GM23338 (cell line): Measurements from ENCODE around the gene ICA1L. TPM values are rescaled to one million over a fixed set of nuclear protein-coding genes. Genes with fewer than 3 reads are reported as not detected.

Experiments used
- ATAC-seq: fragments of 200-7000 bp; cut with Tn5 transposase; 3 replicates; pipeline ENCODE4 v1.9.1; 2020
- DNase-seq: peaks from one replicate; pipeline ENCODE4 v3.0.0-alpha.2; 2015; ENCODE audit warnings: low spot score
- H2AFZ ChIP-seq: fragments of 200-600 bp; sonication (generic); 2 replicates; pipeline ENCODE4 v1.8.0; 2016; ENCODE audit warnings: antibody characterized with exemption, mild to moderate bottlenecking, moderate library complexity
- H3F3A ChIP-seq: fragments of 200-600 bp; sonication (generic); replicated peaks from 2 replicates; pipeline ENCODE4 v1.8.0; 2017; ENCODE audit warnings: antibody characterized with exemption, mixed run types, low read depth
- H3K27ac ChIP-seq: fragments of 200-600 bp; sonication (generic); 2 replicates; pipeline ENCODE4 v1.6.1; 2016; ENCODE audit warnings: low read depth
- H3K27me3 ChIP-seq: fragments of 200-600 bp; sonication (generic); 2 replicates; pipeline ENCODE4 v1.8.0; 2016; ENCODE audit warnings: mild to moderate bottlenecking, mixed run types, moderate library complexity; ENCODE audit not compliant: insufficient read depth
- H3K36me3 ChIP-seq: fragments of 200-600 bp; sonication (generic); 2 replicates; pipeline ENCODE4 v1.8.0; 2016; ENCODE audit warnings: mild to moderate bottlenecking; ENCODE audit not compliant: insufficient read depth
- H3K4me1 ChIP-seq: fragments of 200-600 bp; sonication (generic); 2 replicates; pipeline ENCODE4 v1.8.0; 2016; ENCODE audit warnings: mild to moderate bottlenecking, moderate library complexity; ENCODE audit not compliant: insufficient read depth
- H3K4me2 ChIP-seq: fragments of 200-600 bp; sonication (generic); 2 replicates; pipeline ENCODE4 v1.7.1; 2017; ENCODE audit warnings: mixed run types
- H3K4me3 ChIP-seq: fragments of 200-600 bp; sonication (generic); 2 replicates; pipeline ENCODE4 v1.6.1; 2016; ENCODE audit warnings: mixed run types
- H3K79me2 ChIP-seq: fragments of 200-600 bp; sonication (generic); replicated peaks from 2 replicates; pipeline ENCODE4 v1.8.0; 2017; ENCODE audit warnings: mild to moderate bottlenecking; ENCODE audit not compliant: insufficient read depth
- H3K9me2 ChIP-seq: fragments of 200-600 bp; sonication (generic); 2 replicates; pipeline ENCODE4 v1.8.0; 2017; ENCODE audit not compliant: insufficient read depth
- H4K20me1 ChIP-seq: fragments of 200-600 bp; sonication (generic); replicated peaks from 2 replicates; pipeline ENCODE4 v1.8.0; 2017; ENCODE audit warnings: mild to moderate bottlenecking; ENCODE audit not compliant: insufficient read depth
- H3K27ac Mint-ChIP-seq: 2 replicates; pipeline ENCODE4 v1.8.0; 2020; ENCODE audit warnings: inconsistent platforms, mild to moderate bottlenecking, moderate library complexity, mixed read lengths
- H3K27me3 Mint-ChIP-seq: 3 replicates; pipeline ENCODE4 v1.8.0; 2022; ENCODE audit warnings: low read depth, mild to moderate bottlenecking, moderate library complexity, mixed read lengths, inconsistent platforms; ENCODE audit not compliant: insufficient read depth, poor library complexity
- H3K36me3 Mint-ChIP-seq: 3 replicates; pipeline ENCODE4 v1.8.0; 2021; ENCODE audit warnings: low read depth, mild to moderate bottlenecking, inconsistent platforms, moderate library complexity, mixed read lengths
- H3K4me1 Mint-ChIP-seq: 3 replicates; pipeline ENCODE4 v1.8.0; 2020; ENCODE audit warnings: mild to moderate bottlenecking, inconsistent platforms, mixed read lengths
- H3K4me3 Mint-ChIP-seq: 3 replicates; pipeline ENCODE4 v1.8.0; 2021; ENCODE audit warnings: moderate library complexity, mild to moderate bottlenecking, inconsistent platforms, mixed read lengths
- H3K9me3 Mint-ChIP-seq: 3 replicates; pipeline ENCODE4 v1.8.0; 2020; ENCODE audit warnings: moderate library complexity, mild to moderate bottlenecking, inconsistent platforms, mixed read lengths
- CTCF ChIP-seq, 2 experiments: fragments of 200-600 bp in 1 of 2; sonication (generic) in 1 of 2; conservative IDR thresholded peaks; 2 replicates each; pipeline versions ENCODE4 v1.5.1 to v1.6.1; 2016 to 2017; ENCODE audit warnings: antibody characterized with exemption in 2 of 2, low read depth in 2 of 2, mild to moderate bottlenecking in 2 of 2, moderate library complexity in 1 of 2
- EZH2 ChIP-seq: fragments of 200-600 bp; sonication (generic); IDR thresholded peaks from one replicate; pipeline ENCODE4 v1.8.0; 2017; ENCODE audit warnings: antibody characterized with exemption, mild to moderate bottlenecking, low read depth; ENCODE audit not compliant: unreplicated experiment
- EZH2phosphoT487 ChIP-seq: fragments of 200-600 bp; sonication (generic); IDR thresholded peaks from one replicate; pipeline ENCODE4 v1.8.1; 2018; ENCODE audit warnings: antibody characterized with exemption; ENCODE audit not compliant: unreplicated experiment
- JUNB ChIP-seq: IDR thresholded peaks from one replicate; pipeline ENCODE4 v1.6.1; 2016; ENCODE audit warnings: antibody characterized with exemption; ENCODE audit not compliant: unreplicated experiment
- REST ChIP-seq: IDR thresholded peaks from one replicate; pipeline ENCODE4 v1.6.1; 2018; ENCODE audit warnings: antibody characterized with exemption; ENCODE audit not compliant: unreplicated experiment
- STAT1 ChIP-seq: IDR thresholded peaks from one replicate; pipeline ENCODE4 v1.6.1; 2016; ENCODE audit warnings: antibody characterized with exemption; ENCODE audit not compliant: unreplicated experiment
- ZNF462 ChIP-seq: fragments of 250-450 bp; sonication (Bioruptor Pico); IDR thresholded peaks from 2 replicates; pipeline ENCODE4 v1.5.0; 2020; ENCODE audit warnings: mild to moderate bottlenecking, moderate library complexity
- polyA plus RNA-seq: library from polyadenylated mRNA; unstranded; fragments of >200 nt; fragmentation: Nextera tagmentation; extraction: Ambion mirVana; gene quantifications from 2 replicates; pipeline ENCODE4 v1.2.1, GENCODE V29; 2016
- total RNA-seq: library from RNA; depleted of rRNA; stranded (reverse); fragments of >200 nt; shearing (Covaris generic); gene quantifications from 2 replicates; pipeline ENCODE4 v1.2.3, GENCODE V29; 2014

The ICA1L gene
- total and polyA plus RNA-seq, 2 experiments from 2014 or later: 1.6 to 7.2 TPM

GRCh38 chr2:202768273-202768672, 103.3 kb downstream of the ICA1L start:
- H3K9me2 ChIP-seq: no peaks in the 10 kb centered on the region; the same call in 1 of the 2 replicates
- no peak for DNase-seq
- TF ChIP-seq JUNB (no peak), EZH2phosphoT487 (no peak), CTCF (conservative IDR thresholded peaks at IDR 0.05; ENCODE audit: low read depth in 2 of 2) (no peak), EZH2 (no peak), STAT1 (no peak), ZNF462 (CRISPR knock-in tag) (no peak), REST (no peak)
- ATAC-seq: no peak
- Mint-ChIP-seq H3K4me1 (peaks cover 6% of the 10 kb centered on the region), H3K4me3 (no peak overlapping the region), H3K27ac (no peak overlapping the region; the same call in 1 of the 2 replicates), H3K36me3 (peaks cover 16% of the 10 kb centered on the region; the same call in 2 of the 3 replicates), H3K9me3 (no peaks in the 10 kb centered on the region), H3K27me3 (no peaks in the 10 kb centered on the region)
- no peaks in the 10 kb centered on the region for H3F3A ChIP-seq
- no peaks in the 10 kb centered on the region; the same call in 1 of the 2 replicates for H4K20me1 ChIP-seq
- H3K27me3 ChIP-seq: no peaks in the 10 kb centered on the region
- H3K27ac ChIP-seq: no peak overlapping the region
- H2AFZ ChIP-seq: no peak overlapping the region
- no peaks in the 10 kb centered on the region for H3K79me2 ChIP-seq
- peaks cover 17% of the 10 kb centered on the region for H3K4me1 ChIP-seq
- H3K4me3 ChIP-seq: no peak overlapping the region
- no peaks in the 10 kb centered on the region; the same call in 1 of the 2 replicates for H3K36me3 ChIP-seq
- H3K4me2 ChIP-seq: no peak overlapping the region
